Mesendoderm (in vitro differentiated cells): Measurements from ENCODE around the gene MIOX.
"Not testable (repeated sequence)": the region's sequence is repeated elsewhere in the genome, so short reads cannot be mapped to it uniquely, and the experiment has no call there.

Experiments
- DNase-seq: peaks from one replicate; pipeline ENCODE4 v3.0.0; 2013
- H2AK5ac ChIP-seq: 2 replicates; pipeline ENCODE4 v1.6.1; 2013; ENCODE audit warnings: low read length, inconsistent platforms
- H2BK120ac ChIP-seq: 2 replicates; pipeline ENCODE4 v1.6.1; 2013; ENCODE audit warnings: low read depth, mild to moderate bottlenecking, low read length, moderate library complexity, mixed read lengths
- H2BK15ac ChIP-seq: replicated peaks from 2 replicates; pipeline ENCODE4 v1.6.1; 2013; ENCODE audit warnings: low read depth, mild to moderate bottlenecking, moderate library complexity
- H2BK5ac ChIP-seq: 2 replicates; pipeline ENCODE4 v1.6.1; 2013; ENCODE audit warnings: low read length, inconsistent platforms
- H3K18ac ChIP-seq: 2 replicates; pipeline ENCODE4 v1.6.1; 2013; ENCODE audit warnings: mild to moderate bottlenecking, low read length, mixed read lengths
- H3K23ac ChIP-seq: one replicate; pipeline ENCODE4 v1.6.1; 2013; ENCODE audit warnings: low read length
- H3K27ac ChIP-seq: 2 replicates; pipeline ENCODE4 v1.5.1; 2013; ENCODE audit warnings: low read depth, mild to moderate bottlenecking, inconsistent platforms, low read length, moderate library complexity
- H3K27me3 ChIP-seq: 2 replicates; pipeline ENCODE4 v1.6.1; 2013; ENCODE audit warnings: low read length, control low read depth, mild to moderate bottlenecking, inconsistent platforms; ENCODE audit not compliant: insufficient read depth, poor library complexity
- H3K36me3 ChIP-seq: 2 replicates; pipeline ENCODE4 v1.6.1; 2013; ENCODE audit warnings: low read length, inconsistent platforms; ENCODE audit not compliant: control insufficient read depth, insufficient read depth
- H3K4ac ChIP-seq: one replicate; pipeline ENCODE4 v1.6.1; 2013; ENCODE audit warnings: low read depth, mild to moderate bottlenecking, low read length, moderate library complexity
- H3K4me1 ChIP-seq: 2 replicates; pipeline ENCODE4 v1.6.1; 2013; ENCODE audit warnings: low read depth, low read length, inconsistent platforms; ENCODE audit not compliant: control insufficient read depth
- H3K4me2 ChIP-seq: 2 replicates; pipeline ENCODE4 v1.6.1; 2013; ENCODE audit warnings: low read length
- H3K4me3 ChIP-seq: 2 replicates; pipeline ENCODE4 v1.5.1; 2013; ENCODE audit warnings: mild to moderate bottlenecking, low read length
- H3K56ac ChIP-seq: one replicate; pipeline ENCODE4 v1.6.1; 2013; ENCODE audit warnings: low read length
- H3K79me1 ChIP-seq: 2 replicates; pipeline ENCODE4 v1.6.1; 2013; ENCODE audit warnings: low read length, inconsistent platforms
- H3K79me2 ChIP-seq: 2 replicates; pipeline ENCODE4 v1.6.1; 2013; ENCODE audit warnings: mild to moderate bottlenecking, low read length; ENCODE audit not compliant: control insufficient read depth, insufficient read depth
- H3K9ac ChIP-seq: 2 replicates; pipeline ENCODE4 v1.6.1; 2013; ENCODE audit warnings: low read length, inconsistent platforms
- H4K5ac ChIP-seq: one replicate; pipeline ENCODE4 v1.6.1; 2013; ENCODE audit warnings: low read length
- H4K8ac ChIP-seq: one replicate; pipeline ENCODE4 v1.6.1; 2013; ENCODE audit warnings: low read depth, mild to moderate bottlenecking, control low read depth, low read length, moderate library complexity
- WGBS: extraction: QIAGEN DNeasy Blood & Tissue Kit; methylation state at CpG from one replicate; pipeline ENCODE4 v1.1.7; 2013; ENCODE audit warnings: low lambda C conversion rate, missing lambda C conversion rate; ENCODE audit not compliant: insufficient coverage; ENCODE audit errors: extremely low coverage; 5-methylcytosine and 5-hydroxymethylcytosine counted together

MIOX gene

DNA sequence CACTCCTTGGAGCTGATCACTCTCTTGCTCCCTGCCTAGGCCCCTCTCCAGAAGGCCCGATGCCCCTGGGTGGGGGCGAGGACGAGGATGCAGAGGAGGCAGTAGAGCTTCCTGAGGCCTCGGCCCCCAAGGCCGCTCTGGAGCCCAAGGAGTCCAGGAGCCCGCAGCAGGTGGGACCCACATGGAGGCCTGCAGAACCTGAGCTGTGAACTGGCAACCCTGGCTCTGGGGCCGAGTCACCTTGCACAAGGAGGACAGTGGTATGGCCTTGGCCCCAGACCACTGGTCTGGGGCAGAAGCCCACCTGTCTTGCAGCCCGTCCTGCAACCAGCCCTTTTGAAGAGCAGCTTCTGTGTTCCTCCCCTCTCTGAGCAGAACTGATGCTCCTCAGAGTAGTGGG is 32.5 kb downstream of the MIOX start:
- no peak overlapping the region for H2BK120ac ChIP-seq
- H3K4ac ChIP-seq: no peak overlapping the region
- H3K56ac ChIP-seq: no peak overlapping the region
- no peaks in the 10 kb centered on the region for H3K27me3 ChIP-seq
- H3K18ac ChIP-seq: no peak overlapping the region
- peaks cover 11% of the 10 kb centered on the region for H3K79me1 ChIP-seq
- no peaks in the 10 kb centered on the region for H3K4me1 ChIP-seq
- no CpG with 5 or more reads among the region's 8 CpGs for WGBS
- no peak overlapping the region for H4K5ac ChIP-seq
- H3K4me2 ChIP-seq: no peak overlapping the region
- H2AK5ac ChIP-seq: no peak overlapping the region
- H2BK15ac ChIP-seq: no peak overlapping the region
- H3K9ac ChIP-seq: no peak overlapping the region
- no peak for DNase-seq
- H3K79me2 ChIP-seq: peaks cover 13% of the 10 kb centered on the region
- no peak overlapping the region for H4K8ac ChIP-seq
- H3K27ac ChIP-seq: no peak overlapping the region
- H3K4me3 ChIP-seq: no peak overlapping the region
- no peak overlapping the region for H3K23ac ChIP-seq
- H3K36me3 ChIP-seq: peaks cover 5% of the 10 kb centered on the region
- no peak overlapping the region for H2BK5ac ChIP-seq

DNA sequence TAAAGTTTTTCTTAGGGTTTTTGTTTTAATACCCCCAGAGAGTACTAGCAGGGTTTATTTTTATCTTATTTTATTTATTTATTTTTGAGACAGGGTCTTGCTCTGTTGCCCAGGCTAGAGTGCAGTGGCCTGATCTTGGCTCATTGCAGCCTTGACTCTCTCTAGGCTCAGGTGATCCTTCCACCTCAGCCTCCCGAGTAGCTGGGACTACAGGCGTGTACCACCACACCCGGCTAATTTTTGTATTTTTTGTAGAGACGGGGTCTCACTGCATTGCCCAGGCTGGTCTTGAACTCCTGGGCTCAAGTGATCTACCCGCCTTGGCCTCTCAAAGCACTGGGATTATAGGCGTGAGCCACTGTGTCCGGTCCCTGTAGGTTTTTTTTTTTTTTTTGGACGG is 33.5 kb downstream of the MIOX start:
- H3K4me3 ChIP-seq, DNase-seq, H3K56ac ChIP-seq, H3K36me3 ChIP-seq, H2BK120ac ChIP-seq, H4K5ac ChIP-seq, H3K27ac ChIP-seq, H3K9ac ChIP-seq, H3K27me3 ChIP-seq, H4K8ac ChIP-seq, H2BK5ac ChIP-seq, H3K4me2 ChIP-seq, H3K4me1 ChIP-seq, H3K18ac ChIP-seq, H3K23ac ChIP-seq, H3K4ac ChIP-seq, H2BK15ac ChIP-seq, H3K79me2 ChIP-seq, H3K79me1 ChIP-seq, H2AK5ac ChIP-seq: not testable (repeated sequence)
- no CpG with 5 or more reads among the region's 8 CpGs for WGBS

DNA sequence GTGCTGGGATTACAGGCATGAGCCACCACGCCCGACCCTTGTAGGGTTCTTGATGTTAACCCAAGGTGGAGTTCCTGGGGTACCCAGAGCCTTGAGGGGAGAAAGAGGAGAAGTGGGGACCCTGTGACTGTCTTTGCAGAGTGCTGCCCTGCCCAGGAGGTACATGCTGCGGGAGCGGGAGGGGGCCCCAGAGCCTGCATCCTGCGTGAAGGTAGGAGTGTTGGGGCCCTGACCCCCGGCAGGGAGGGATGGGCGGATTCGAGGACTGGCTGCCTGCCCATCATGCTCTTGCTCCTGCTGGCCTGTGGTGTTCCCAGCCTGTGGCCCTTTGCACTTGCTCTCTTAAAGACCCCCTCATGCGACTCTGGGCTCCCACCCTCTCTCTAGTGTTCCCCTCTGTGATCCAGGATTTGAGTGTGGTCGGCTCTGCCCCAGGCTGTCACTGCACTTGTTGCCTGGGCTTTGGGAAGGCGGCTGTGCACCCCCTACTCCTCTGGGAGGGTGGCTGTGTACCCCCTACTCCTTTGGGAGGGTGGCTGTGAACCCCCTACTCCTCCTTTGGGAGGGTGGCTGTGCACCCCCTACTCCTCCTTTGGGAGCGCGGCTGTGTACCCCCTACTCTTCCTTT is 34.3 kb downstream of the MIOX start:
- Histone ChIP-seq H3K23ac (no peak overlapping the region), H3K56ac (no peak overlapping the region), H4K5ac (no peak overlapping the region), H3K79me2 (peaks cover under 1% of the 10 kb centered on the region), H2AK5ac (no peak overlapping the region), H3K4me2 (no peak overlapping the region), H3K4me3 (no peak overlapping the region), H3K9ac (no peak overlapping the region), H3K27me3 (no peaks in the 10 kb centered on the region), H3K79me1 (peaks cover 2% of the 10 kb centered on the region), H3K4me1 (peaks cover 2% of the 10 kb centered on the region), H2BK120ac (no peak overlapping the region), H2BK5ac (no peak overlapping the region), H3K18ac (no peak overlapping the region), H3K27ac (no peak overlapping the region), H3K36me3 (peaks cover 5% of the 10 kb centered on the region), H2BK15ac (no peak overlapping the region), H4K8ac (no peak overlapping the region), H3K4ac (no peak overlapping the region)
- no CpG with 5 or more reads among the region's 13 CpGs for WGBS
- no peak for DNase-seq

DNA sequence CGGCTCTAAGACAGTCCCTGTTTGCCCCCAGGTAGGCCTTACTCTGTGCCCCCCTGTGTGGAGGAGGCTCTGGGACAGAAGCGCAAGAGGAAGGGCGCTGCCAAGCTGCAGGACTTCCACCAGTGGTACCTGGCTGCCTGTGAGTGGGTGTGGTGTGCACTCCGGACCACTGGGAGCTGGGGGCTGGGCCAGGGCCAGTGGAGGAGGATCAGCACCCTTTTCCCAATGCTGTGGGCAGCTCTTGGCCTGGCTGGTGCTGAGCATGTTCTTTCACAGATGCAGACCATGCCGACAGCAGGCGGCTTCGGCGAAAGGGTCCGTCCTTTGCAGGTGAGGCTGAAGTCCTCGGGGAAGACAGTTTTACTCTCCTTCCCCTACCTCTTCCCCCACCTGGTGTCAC is 35.1 kb downstream of the MIOX start:
- Histone ChIP-seq H3K9ac (no peak overlapping the region), H3K4me2 (no peak overlapping the region), H3K36me3 (peaks cover 5% of the 10 kb centered on the region), H3K56ac (no peak overlapping the region), H3K27me3 (no peaks in the 10 kb centered on the region), H3K4me1 (peaks cover 2% of the 10 kb centered on the region), H2BK15ac (no peak overlapping the region), H3K27ac (no peak overlapping the region), H3K4ac (no peak overlapping the region), H3K23ac (no peak overlapping the region), H2BK120ac (no peak overlapping the region), H4K8ac (no peak overlapping the region), H2BK5ac (no peak overlapping the region), H4K5ac (no peak overlapping the region), H2AK5ac (no peak overlapping the region), H3K79me2 (no peaks in the 10 kb centered on the region), H3K79me1 (no peaks in the 10 kb centered on the region), H3K18ac (no peak overlapping the region), H3K4me3 (no peak overlapping the region)
- DNase-seq: no peak
- no CpG with 5 or more reads among the region's 10 CpGs for WGBS

DNA sequence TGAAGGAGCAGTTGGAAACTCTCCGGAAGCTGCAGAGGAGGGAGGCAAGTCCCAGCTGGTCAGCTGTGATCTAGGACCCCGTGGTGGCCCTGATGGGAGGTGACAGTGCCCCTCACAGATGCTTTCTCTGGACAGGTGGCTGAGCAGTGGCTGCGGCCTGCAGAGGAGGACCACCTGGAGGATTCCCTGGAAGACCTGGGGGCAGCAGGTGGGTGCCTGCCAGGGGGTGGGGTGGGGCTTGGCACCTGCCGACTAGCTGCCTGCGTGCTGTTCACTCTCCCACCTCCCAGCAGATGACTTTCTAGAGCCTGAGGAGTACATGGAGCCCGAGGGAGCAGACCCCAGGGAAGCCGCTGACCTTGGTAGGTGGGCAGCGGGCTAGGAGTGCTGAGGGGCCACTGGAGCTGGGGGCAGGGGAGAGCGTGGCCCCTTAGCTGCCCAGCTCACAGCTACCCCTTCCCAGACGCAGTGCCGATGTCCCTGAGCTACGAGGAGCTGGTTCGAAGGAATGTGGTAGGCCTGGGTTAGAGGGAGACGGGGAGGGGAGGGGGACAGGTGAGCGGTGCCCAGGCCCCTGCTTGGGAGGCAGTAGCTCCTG is 35.6 kb downstream of the MIOX start:
- no peaks in the 10 kb centered on the region for H3K79me1 ChIP-seq
- H3K36me3 ChIP-seq: peaks cover 3% of the 10 kb centered on the region
- H2BK5ac ChIP-seq: no peak overlapping the region
- H3K27ac ChIP-seq: no peak overlapping the region
- no peak overlapping the region for H3K9ac ChIP-seq
- H3K56ac ChIP-seq: no peak overlapping the region
- no peak overlapping the region for H2BK15ac ChIP-seq
- no peak overlapping the region for H3K23ac ChIP-seq
- H3K4me2 ChIP-seq: no peak overlapping the region
- H3K79me2 ChIP-seq: no peaks in the 10 kb centered on the region
- H4K8ac ChIP-seq: no peak overlapping the region
- H2BK120ac ChIP-seq: no peak overlapping the region
- H4K5ac ChIP-seq: no peak overlapping the region
- peaks cover 2% of the 10 kb centered on the region for H3K4me1 ChIP-seq
- no peaks in the 10 kb centered on the region for H3K27me3 ChIP-seq
- DNase-seq: no peak
- H3K18ac ChIP-seq: no peak overlapping the region
- no peak overlapping the region for H3K4ac ChIP-seq
- no CpG with 5 or more reads among the region's 15 CpGs for WGBS
- no peak overlapping the region for H2AK5ac ChIP-seq
- no peak overlapping the region for H3K4me3 ChIP-seq
